C4-2B (cell line): ENCODE measurements around the gene MON1B.

Source experiments
- ZFX ChIP-seq: fragments of 450-650 bp; IDR thresholded peaks from 2 replicates; pipeline ENCODE4 v1.6.1; 2017
- TF ChIP-seq, protein P1 (sequence below): fragments of 450-650 bp; conservative IDR thresholded peaks from 2 replicates; pipeline ENCODE4 v1.5.1; 2017; ENCODE audit warnings: mild to moderate bottlenecking

DNA sequence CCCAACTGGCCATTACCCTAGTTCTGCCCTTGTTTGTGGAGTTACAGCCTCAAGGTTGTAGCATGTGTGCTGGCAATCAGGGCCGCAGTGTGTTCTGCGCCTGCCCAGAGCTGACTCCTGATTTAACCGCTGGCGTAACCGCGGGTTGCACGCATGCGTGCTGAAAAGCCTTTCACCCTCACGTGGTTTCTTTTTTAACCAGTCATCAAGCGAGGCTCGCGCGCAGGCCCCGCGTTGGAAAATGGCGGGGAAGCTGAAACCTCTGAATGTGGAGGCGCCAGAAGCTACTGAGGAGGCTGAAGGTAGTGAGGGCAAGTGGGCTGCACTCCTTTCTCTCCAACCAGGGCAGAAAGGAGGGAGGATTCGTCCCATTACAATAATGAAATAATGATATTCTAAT is 8.2 kb downstream of the MON1B start, which contains the start of gene SYCE1L:
- TF ChIP-seq, protein P1, sequence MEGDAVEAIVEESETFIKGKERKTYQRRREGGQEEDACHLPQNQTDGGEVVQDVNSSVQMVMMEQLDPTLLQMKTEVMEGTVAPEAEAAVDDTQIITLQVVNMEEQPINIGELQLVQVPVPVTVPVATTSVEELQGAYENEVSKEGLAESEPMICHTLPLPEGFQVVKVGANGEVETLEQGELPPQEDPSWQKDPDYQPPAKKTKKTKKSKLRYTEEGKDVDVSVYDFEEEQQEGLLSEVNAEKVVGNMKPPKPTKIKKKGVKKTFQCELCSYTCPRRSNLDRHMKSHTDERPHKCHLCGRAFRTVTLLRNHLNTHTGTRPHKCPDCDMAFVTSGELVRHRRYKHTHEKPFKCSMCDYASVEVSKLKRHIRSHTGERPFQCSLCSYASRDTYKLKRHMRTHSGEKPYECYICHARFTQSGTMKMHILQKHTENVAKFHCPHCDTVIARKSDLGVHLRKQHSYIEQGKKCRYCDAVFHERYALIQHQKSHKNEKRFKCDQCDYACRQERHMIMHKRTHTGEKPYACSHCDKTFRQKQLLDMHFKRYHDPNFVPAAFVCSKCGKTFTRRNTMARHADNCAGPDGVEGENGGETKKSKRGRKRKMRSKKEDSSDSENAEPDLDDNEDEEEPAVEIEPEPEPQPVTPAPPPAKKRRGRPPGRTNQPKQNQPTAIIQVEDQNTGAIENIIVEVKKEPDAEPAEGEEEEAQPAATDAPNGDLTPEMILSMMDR, result no peak
- no peak for TF ChIP-seq ZFX
